Measurements from ENCODE around the gene BEST2.

The BEST2 gene

GRCh38 chr19:12786952-12787351, 35.4 kb downstream of the BEST2 start:
- no peaks in the 10 kb centered on the region for H3K27me3 ChIP-seq (ENCODE audit: control insufficient read depth, insufficient read depth, low read length)
- WGBS (ENCODE audit: insufficient coverage, insufficient read length), result no CpG with 5 or more reads among the region's 3 CpGs
- H3K9me3 ChIP-seq (ENCODE audit: control insufficient read depth, insufficient read depth, low read length), result no peaks in the 10 kb centered on the region
- H3K4me1 ChIP-seq (ENCODE audit: control insufficient read depth, insufficient read depth, low read length), result peaks cover 17% of the 10 kb centered on the region
- no peaks in the 10 kb centered on the region; the same call in 1 of the 2 replicates for H3K36me3 ChIP-seq (ENCODE audit: control insufficient read depth, insufficient read depth, low read length)
- no peak overlapping the region for H3K4me3 ChIP-seq (ENCODE audit: low read length)
- H3K27ac ChIP-seq (ENCODE audit: low read length), result no peak overlapping the region
- no peak for DNase-seq (ENCODE audit: low read depth, low spot score)

GRCh38 chr19:12787458-12787857, 35.9 kb downstream of the BEST2 start:
- Histone ChIP-seq H3K4me1 (ENCODE audit: control insufficient read depth, insufficient read depth, low read length) (peaks cover 13% of the 10 kb centered on the region), H3K27ac (ENCODE audit: low read length) (no peak overlapping the region)

GRCh38 chr19:12788042-12788681, 36.6 kb downstream of the BEST2 start:
- no peak overlapping the region for H3K4me3 ChIP-seq (ENCODE audit: low read length)
- peaks cover 14% of the 10 kb centered on the region for H3K4me1 ChIP-seq (ENCODE audit: control insufficient read depth, insufficient read depth, low read length)
- WGBS (ENCODE audit: insufficient coverage, insufficient read length), result no CpG with 5 or more reads among the region's 4 CpGs
- H3K27me3 ChIP-seq (ENCODE audit: control insufficient read depth, insufficient read depth, low read length), result no peaks in the 10 kb centered on the region
- H3K36me3 ChIP-seq (ENCODE audit: control insufficient read depth, insufficient read depth, low read length), result no peaks in the 10 kb centered on the region
- no peak for DNase-seq (ENCODE audit: low read depth, low spot score)
- H3K9me3 ChIP-seq (ENCODE audit: control insufficient read depth, insufficient read depth, low read length), result no peaks in the 10 kb centered on the region
- H3K27ac ChIP-seq (ENCODE audit: low read length), result no peak overlapping the region

More at GRCh38 chr19:12787458-12787857, 35.9 kb downstream of the BEST2 start:
- H3K9me3 ChIP-seq (ENCODE audit: control insufficient read depth, insufficient read depth, low read length), result no peaks in the 10 kb centered on the region
- no peaks in the 10 kb centered on the region; the same call in 1 of the 2 replicates for H3K36me3 ChIP-seq (ENCODE audit: control insufficient read depth, insufficient read depth, low read length)
- no peak for DNase-seq (ENCODE audit: low read depth, low spot score)
- no peaks in the 10 kb centered on the region for H3K27me3 ChIP-seq (ENCODE audit: control insufficient read depth, insufficient read depth, low read length)
- no peak overlapping the region for H3K4me3 ChIP-seq (ENCODE audit: low read length)
- WGBS (ENCODE audit: insufficient coverage, insufficient read length), result no CpG with 5 or more reads among the region's 10 CpGs

- no CpG with 5 or more reads among the region's 12 CpGs for WGBS (ENCODE audit: insufficient coverage, insufficient read length)
- no peak overlapping the region for H3K27ac ChIP-seq (ENCODE audit: low read length)
- DNase-seq (ENCODE audit: low read depth, low spot score), result no peak
Observed at GRCh38 chr19:12788682-12789097, 37.1 kb downstream of the BEST2 start.

GRCh38 chr19:12789098-12789903, 37.7 kb downstream of the BEST2 start:
- H3K27me3 ChIP-seq (ENCODE audit: control insufficient read depth, insufficient read depth, low read length), result no peaks in the 10 kb centered on the region
- peak overlapping the region; percentile 43; the same call in 1 of the 2 replicates for H3K4me3 ChIP-seq (ENCODE audit: low read length)
- no peak overlapping the region for H3K27ac ChIP-seq (ENCODE audit: low read length)
- no peaks in the 10 kb centered on the region for H3K36me3 ChIP-seq (ENCODE audit: control insufficient read depth, insufficient read depth, low read length)
- no peaks in the 10 kb centered on the region for H3K9me3 ChIP-seq (ENCODE audit: control insufficient read depth, insufficient read depth, low read length)
- no peak for DNase-seq (ENCODE audit: low read depth, low spot score)
- peaks cover 10% of the 10 kb centered on the region for H3K4me1 ChIP-seq (ENCODE audit: control insufficient read depth, insufficient read depth, low read length)
- no CpG with 5 or more reads among the region's 46 CpGs for WGBS (ENCODE audit: insufficient coverage, insufficient read length)

More at GRCh38 chr19:12788682-12789097, 37.1 kb downstream of the BEST2 start:
- Histone ChIP-seq H3K4me3 (ENCODE audit: low read length) (no peak overlapping the region; the same call in 1 of the 2 replicates), H3K36me3 (ENCODE audit: control insufficient read depth, insufficient read depth, low read length) (no peaks in the 10 kb centered on the region), H3K9me3 (ENCODE audit: control insufficient read depth, insufficient read depth, low read length) (no peaks in the 10 kb centered on the region), H3K27me3 (ENCODE audit: control insufficient read depth, insufficient read depth, low read length) (no peaks in the 10 kb centered on the region), H3K4me1 (ENCODE audit: control insufficient read depth, insufficient read depth, low read length) (peaks cover 10% of the 10 kb centered on the region)

- H3K27ac ChIP-seq (ENCODE audit: low read length), result no peak overlapping the region
- no peaks in the 10 kb centered on the region for H3K27me3 ChIP-seq (ENCODE audit: control insufficient read depth, insufficient read depth, low read length)
- no peak for DNase-seq (ENCODE audit: low read depth, low spot score)
- H3K36me3 ChIP-seq (ENCODE audit: control insufficient read depth, insufficient read depth, low read length), result no peaks in the 10 kb centered on the region
- no peaks in the 10 kb centered on the region for H3K9me3 ChIP-seq (ENCODE audit: control insufficient read depth, insufficient read depth, low read length)
- WGBS (ENCODE audit: insufficient coverage, insufficient read length), result no CpG with 5 or more reads among the region's 56 CpGs
- peak overlapping the region; percentile 43; the same call in 1 of the 2 replicates for H3K4me3 ChIP-seq (ENCODE audit: low read length)
- H3K4me1 ChIP-seq (ENCODE audit: control insufficient read depth, insufficient read depth, low read length), result peaks cover 10% of the 10 kb centered on the region
Observed at GRCh38 chr19:12789904-12790619, 38.5 kb downstream of the BEST2 start.

- no peak for DNase-seq (ENCODE audit: low read depth, low spot score)
- peaks cover 10% of the 10 kb centered on the region for H3K4me1 ChIP-seq (ENCODE audit: control insufficient read depth, insufficient read depth, low read length)
- WGBS (ENCODE audit: insufficient coverage, insufficient read length), result no CpG with 5 or more reads among the region's 22 CpGs
- H3K4me3 ChIP-seq (ENCODE audit: low read length), result peak overlapping the region; percentile 59; the same call in 1 of the 2 replicates
- H3K27me3 ChIP-seq (ENCODE audit: control insufficient read depth, insufficient read depth, low read length), result no peaks in the 10 kb centered on the region
- no peaks in the 10 kb centered on the region for H3K9me3 ChIP-seq (ENCODE audit: control insufficient read depth, insufficient read depth, low read length)
- no peaks in the 10 kb centered on the region for H3K36me3 ChIP-seq (ENCODE audit: control insufficient read depth, insufficient read depth, low read length)
- no peak overlapping the region for H3K27ac ChIP-seq (ENCODE audit: low read length)
Observed at GRCh38 chr19:12790628-12791344, 39.2 kb downstream of the BEST2 start.

- Histone ChIP-seq H3K9me3 (ENCODE audit: control insufficient read depth, insufficient read depth, low read length) (no peaks in the 10 kb centered on the region), H3K27me3 (ENCODE audit: control insufficient read depth, insufficient read depth, low read length) (no peaks in the 10 kb centered on the region), H3K36me3 (ENCODE audit: control insufficient read depth, insufficient read depth, low read length) (no peaks in the 10 kb centered on the region), H3K27ac (ENCODE audit: low read length) (no peak within 1 kb of the TSS), H3K4me3 (ENCODE audit: low read length) (peak within 1 kb of the TSS; percentile 59), H3K4me1 (ENCODE audit: control insufficient read depth, insufficient read depth, low read length) (peaks cover 13% of the 10 kb centered on the region)
- DNase-seq (ENCODE audit: low read depth, low spot score), result no peak
- WGBS (ENCODE audit: insufficient coverage, insufficient read length), result no CpG with 5 or more reads among the region's 73 CpGs
Observed at GRCh38 chr19:12791345-12792050, 39.9 kb downstream of the BEST2 start, which contains the start of gene JUNB. TSS of gene JUNB (plus strand) at chr19:12791486. CDS start at chr19:12791772, 286 bp downstream.

GRCh38 chr19:12792051-12792852, 40.7 kb downstream of the BEST2 start:
- H3K27ac ChIP-seq (ENCODE audit: low read length), result no peak overlapping the region
- peaks cover 13% of the 10 kb centered on the region for H3K4me1 ChIP-seq (ENCODE audit: control insufficient read depth, insufficient read depth, low read length)
- no peaks in the 10 kb centered on the region for H3K9me3 ChIP-seq (ENCODE audit: control insufficient read depth, insufficient read depth, low read length)
- peak overlapping the region; percentile 59 for H3K4me3 ChIP-seq (ENCODE audit: low read length)
- DNase-seq (ENCODE audit: low read depth, low spot score), result no peak
- no CpG with 5 or more reads among the region's 84 CpGs for WGBS (ENCODE audit: insufficient coverage, insufficient read length)
- H3K36me3 ChIP-seq (ENCODE audit: control insufficient read depth, insufficient read depth, low read length), result no peaks in the 10 kb centered on the region
- H3K27me3 ChIP-seq (ENCODE audit: control insufficient read depth, insufficient read depth, low read length), result no peaks in the 10 kb centered on the region
